GM12873 (cell line): ENCODE measurements around the gene H2BK1.

Experiments
- CTCF ChIP-seq: IDR thresholded peaks from 2 replicates; pipeline ENCODE4 v1.5.1; 2012; ENCODE audit warnings: low read depth, mild to moderate bottlenecking, moderate library complexity, low read length, control low read depth; ENCODE audit not compliant: insufficient read depth; ENCODE audit errors: missing control alignments

Gene H2BK1

DNA sequence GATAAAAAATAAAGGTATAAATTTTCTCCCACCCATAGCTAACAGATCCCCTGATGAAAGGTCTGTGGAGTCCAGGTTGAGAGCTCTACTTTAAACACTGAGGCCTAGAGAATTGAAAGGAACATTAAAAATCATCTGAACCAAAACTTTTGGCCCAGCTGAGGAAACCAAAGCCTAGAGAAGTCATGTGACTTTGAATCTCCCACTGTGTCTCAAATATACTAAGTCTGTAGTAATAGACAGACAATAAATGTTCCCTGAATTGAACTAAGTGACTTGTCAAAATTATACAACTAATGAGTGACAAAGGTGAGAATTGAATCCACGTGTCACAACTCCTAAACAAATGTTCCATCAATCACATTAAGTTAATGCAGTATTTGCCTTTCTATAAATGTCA lies 48.5 kb downstream of the H2BK1 start:
- no peak for TF ChIP-seq CTCF
